Measurements from ENCODE around the gene B4GALNT3. TPM values are rescaled to one million over a fixed set of nuclear protein-coding genes. Genes with fewer than 3 reads are reported as not detected.
A peak's percentile ranks its signal among the peaks of the same experiment; 100 is the strongest.

The B4GALNT3 gene
- total RNA-seq, 4 donors from 2014 or later, result 7.9 to 14.1 (median 9.8) TPM

DNA sequence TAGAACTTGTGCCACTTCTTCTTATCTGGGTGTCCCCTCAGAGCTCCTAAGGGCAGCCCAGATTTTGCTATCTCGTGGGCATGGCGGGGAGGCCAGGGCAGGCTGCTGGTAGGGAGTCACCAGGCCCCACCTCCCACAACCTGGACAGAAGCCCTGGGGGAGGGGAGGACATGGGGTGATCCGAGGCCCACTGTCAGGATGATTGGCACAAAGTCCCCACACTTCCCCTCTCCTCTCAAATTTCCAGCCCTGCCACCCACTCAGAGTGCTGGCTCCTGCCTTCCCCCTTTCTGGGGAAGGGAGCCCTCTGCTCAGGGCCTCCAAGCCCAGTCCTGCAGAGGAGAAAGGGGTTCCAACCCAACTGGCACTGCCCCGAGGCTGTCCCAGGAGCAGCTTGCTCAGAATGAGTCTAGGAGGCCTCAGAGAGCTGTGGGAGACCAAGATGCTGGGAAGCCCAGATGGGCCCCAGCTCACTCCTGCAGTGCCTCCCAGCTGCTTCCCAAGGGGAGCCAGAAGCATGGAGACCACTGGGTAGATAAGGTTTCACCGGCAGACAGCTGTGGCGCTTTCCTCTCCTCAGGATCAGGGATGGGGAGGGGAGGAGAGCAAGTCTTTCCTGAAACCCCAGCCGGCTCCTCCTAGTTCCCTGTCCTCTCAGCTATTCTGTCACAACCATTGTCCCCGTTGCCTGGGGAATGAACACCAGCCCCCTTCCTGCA is 82.8 kb downstream of the B4GALNT3 start:
- no peak for DNase-seq (ENCODE audit: low spot score in 2 of 2)
- WGBS, 2 donors, result 49 to 53% methylated on average over 7 to 8 of the region's 8 CpGs

DNA sequence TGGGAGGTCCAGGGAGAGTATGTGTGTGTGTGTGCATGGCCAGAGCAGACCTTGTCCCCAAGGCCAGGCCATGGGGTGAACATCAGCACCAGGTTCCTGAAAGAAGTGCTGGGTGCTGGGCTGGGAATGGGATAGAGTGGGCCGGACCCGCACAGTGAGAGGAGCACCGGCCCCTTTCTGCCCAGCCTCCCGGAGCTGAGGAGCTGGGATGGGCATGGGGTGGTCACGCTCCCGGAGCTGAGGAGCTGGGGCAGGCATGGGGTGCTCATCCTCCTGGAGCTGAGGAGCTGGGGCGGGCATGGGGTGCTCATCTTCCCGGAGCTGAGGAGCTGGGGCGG is 83.3 kb downstream of the B4GALNT3 start:
- H3K27ac ChIP-seq, result peak overlapping the region; percentile 60 to 91 (median 84)
- H3K9me3 ChIP-seq, result no peaks in the 10 kb centered on the region
- H3K27me3 ChIP-seq, result peaks cover 0 to 3% of the 10 kb centered on the region in 2 donors
- no peaks in the 10 kb centered on the region for H3K36me3 ChIP-seq
- no peak overlapping the region for H3K4me3 ChIP-seq
- no peak for DNase-seq (ENCODE audit: low spot score in 2 of 2)
- WGBS, 2 donors, result 84 to 91% methylated on average over 4 to 7 of the region's 9 CpGs
- TF ChIP-seq POLR2A (IDR thresholded peaks at IDR 0.05), result no peak
- TF ChIP-seq, protein P1, sequence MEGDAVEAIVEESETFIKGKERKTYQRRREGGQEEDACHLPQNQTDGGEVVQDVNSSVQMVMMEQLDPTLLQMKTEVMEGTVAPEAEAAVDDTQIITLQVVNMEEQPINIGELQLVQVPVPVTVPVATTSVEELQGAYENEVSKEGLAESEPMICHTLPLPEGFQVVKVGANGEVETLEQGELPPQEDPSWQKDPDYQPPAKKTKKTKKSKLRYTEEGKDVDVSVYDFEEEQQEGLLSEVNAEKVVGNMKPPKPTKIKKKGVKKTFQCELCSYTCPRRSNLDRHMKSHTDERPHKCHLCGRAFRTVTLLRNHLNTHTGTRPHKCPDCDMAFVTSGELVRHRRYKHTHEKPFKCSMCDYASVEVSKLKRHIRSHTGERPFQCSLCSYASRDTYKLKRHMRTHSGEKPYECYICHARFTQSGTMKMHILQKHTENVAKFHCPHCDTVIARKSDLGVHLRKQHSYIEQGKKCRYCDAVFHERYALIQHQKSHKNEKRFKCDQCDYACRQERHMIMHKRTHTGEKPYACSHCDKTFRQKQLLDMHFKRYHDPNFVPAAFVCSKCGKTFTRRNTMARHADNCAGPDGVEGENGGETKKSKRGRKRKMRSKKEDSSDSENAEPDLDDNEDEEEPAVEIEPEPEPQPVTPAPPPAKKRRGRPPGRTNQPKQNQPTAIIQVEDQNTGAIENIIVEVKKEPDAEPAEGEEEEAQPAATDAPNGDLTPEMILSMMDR (IDR thresholded peaks at IDR 0.05), result no peak
- no peak for TF ChIP-seq EP300 (IDR thresholded peaks at IDR 0.05)
- peaks cover 0 to 64% (median 32%) of the 10 kb centered on the region in 4 donors for H3K4me1 ChIP-seq

More for the DNA sequence above, 82.8 kb downstream of the B4GALNT3 start:
- no peak overlapping the region for H3K4me3 ChIP-seq
- TF ChIP-seq EP300 (IDR thresholded peaks at IDR 0.05), result no peak
- TF ChIP-seq, protein P1 (IDR thresholded peaks at IDR 0.05), result no peak
- TF ChIP-seq POLR2A (IDR thresholded peaks at IDR 0.05), result no peak
- peaks cover 0 to 62% (median 32%) of the 10 kb centered on the region in 4 donors for H3K4me1 ChIP-seq
- peak overlapping the region; percentile 60 to 91 (median 84) for H3K27ac ChIP-seq
- no peaks in the 10 kb centered on the region for H3K36me3 ChIP-seq
- H3K9me3 ChIP-seq, result no peaks in the 10 kb centered on the region
- peaks cover 0 to 3% of the 10 kb centered on the region in 2 donors for H3K27me3 ChIP-seq

DNA sequence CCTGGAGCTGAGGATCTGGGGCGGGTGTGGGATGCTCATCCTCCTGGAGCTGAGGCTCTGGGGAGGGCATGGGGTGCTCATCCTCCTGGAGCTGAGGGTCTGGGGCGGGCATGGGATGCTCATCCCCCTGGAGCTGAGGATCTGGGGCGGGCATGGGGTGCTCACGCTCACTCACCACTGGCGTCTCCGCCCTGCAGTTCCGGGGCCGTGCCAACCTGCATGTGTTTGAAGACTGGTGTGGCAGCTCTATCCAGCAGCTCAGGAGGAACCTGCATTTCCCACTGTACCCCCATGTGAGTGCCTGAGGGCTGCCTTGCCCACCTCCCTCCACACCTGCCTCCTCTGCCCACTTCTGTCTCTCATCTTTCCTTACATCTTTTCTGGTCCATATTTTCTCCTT is 84.4 kb downstream of the B4GALNT3 start:
- peaks cover 0 to 3% of the 10 kb centered on the region in 2 donors for H3K27me3 ChIP-seq
- DNase-seq (ENCODE audit: low spot score in 2 of 2), result no peak
- TF ChIP-seq, protein P1 (IDR thresholded peaks at IDR 0.05), result no peak
- TF ChIP-seq EP300 (IDR thresholded peaks at IDR 0.05) (no peak), POLR2A (IDR thresholded peaks at IDR 0.05) (no peak)
- no peak overlapping the region for H3K4me3 ChIP-seq
- H3K9me3 ChIP-seq, result no peaks in the 10 kb centered on the region
- WGBS, 2 donors, result 95 to 98% methylated on average over 8 of the region's 8 CpGs
- no peaks in the 10 kb centered on the region for H3K36me3 ChIP-seq
- H3K4me1 ChIP-seq, result peaks cover 0 to 54% (median 23%) of the 10 kb centered on the region in 4 donors
- peak overlapping the region in 1 of 4 donors; percentile 43 for H3K27ac ChIP-seq

DNA sequence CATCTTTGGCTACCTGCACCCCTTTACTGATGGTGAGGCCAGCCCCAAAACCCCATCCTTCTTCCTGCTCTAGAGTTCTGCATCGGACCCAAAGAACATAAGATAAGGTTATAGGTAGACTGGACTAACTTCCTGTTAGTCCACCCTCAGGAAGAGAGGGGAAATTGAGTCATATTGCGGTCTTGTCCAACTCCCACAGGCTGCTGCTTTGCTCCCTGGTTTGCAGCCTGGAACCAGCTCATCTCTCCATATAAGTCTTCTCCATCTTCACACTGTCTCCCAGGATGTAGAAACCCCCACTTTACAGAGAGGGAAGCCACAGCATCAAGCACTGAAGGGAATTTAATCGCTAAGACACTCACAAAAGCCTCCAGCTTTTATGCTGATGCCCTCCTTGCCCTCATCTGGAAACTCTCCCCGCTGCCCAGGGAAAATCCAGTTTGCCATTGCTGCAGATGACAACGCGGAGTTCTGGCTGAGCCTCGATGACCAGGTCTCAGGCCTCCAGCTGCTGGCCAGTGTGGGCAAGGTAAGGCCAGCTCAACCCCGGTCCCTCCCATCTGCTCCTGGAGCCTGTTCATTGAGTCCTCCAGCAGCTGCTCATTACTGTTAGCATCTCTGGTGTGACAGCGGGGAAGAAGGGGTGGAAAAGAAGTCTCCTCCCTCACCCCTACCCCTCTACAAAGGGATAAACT is 85.3 kb downstream of the B4GALNT3 start:
- Histone ChIP-seq H3K27me3 (peaks cover 0 to 3% of the 10 kb centered on the region in 2 donors), H3K36me3 (peaks cover 0 to 8% (median 0%) of the 10 kb centered on the region in 3 donors), H3K9me3 (no peaks in the 10 kb centered on the region), H3K4me1 (peaks cover 0 to 47% (median 18%) of the 10 kb centered on the region in 4 donors), H3K27ac (peak overlapping the region in 2 of 4 donors; percentile 17 to 52), H3K4me3 (no peak overlapping the region)
- 72 to 82% methylated on average over 9 of the region's 9 CpGs for WGBS, 2 donors
- no peak for TF ChIP-seq EP300 (IDR thresholded peaks at IDR 0.05)
- no peak for TF ChIP-seq POLR2A (IDR thresholded peaks at IDR 0.05)
- TF ChIP-seq, protein P1 (IDR thresholded peaks at IDR 0.05), result no peak
- DNase-seq (ENCODE audit: low spot score in 2 of 2), result no peak

DNA sequence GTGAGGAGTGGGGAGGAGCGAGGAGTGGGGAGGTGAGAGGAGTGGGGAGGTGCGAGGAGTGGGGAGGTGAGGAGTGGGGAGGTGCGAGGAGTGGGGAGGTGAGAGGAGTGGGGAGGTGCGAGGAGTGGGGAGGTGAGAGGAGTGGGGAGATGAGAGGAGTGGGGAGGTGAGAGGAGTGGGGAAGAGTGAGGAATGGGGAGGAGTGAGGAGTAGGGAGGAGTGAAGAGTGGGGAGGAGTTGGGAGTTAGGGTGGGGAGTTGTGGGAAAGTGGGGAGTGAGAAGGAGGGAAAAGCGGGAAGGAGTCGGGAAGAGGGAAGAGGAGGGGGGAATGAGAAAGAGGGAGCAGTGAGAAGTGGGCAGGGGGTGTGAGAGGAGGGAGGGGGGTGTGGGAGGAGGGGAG is 86.1 kb downstream of the B4GALNT3 start:
- no peak for TF ChIP-seq POLR2A (IDR thresholded peaks at IDR 0.05)
- no peak for TF ChIP-seq EP300 (IDR thresholded peaks at IDR 0.05)
- TF ChIP-seq, protein P1 (IDR thresholded peaks at IDR 0.05), result no peak
- no peak overlapping the region for H3K4me3 ChIP-seq

More for the DNA sequence above, 86.1 kb downstream of the B4GALNT3 start:
- H3K36me3 ChIP-seq, result peaks cover 0 to 16% (median 0%) of the 10 kb centered on the region in 3 donors
- WGBS, 2 donors, result 67 to 80% methylated on average over 5 to 6 of the region's 6 CpGs
- H3K27me3 ChIP-seq, result peaks cover 0 to 3% of the 10 kb centered on the region in 2 donors
- no peak for DNase-seq (ENCODE audit: low spot score in 2 of 2)
- H3K27ac ChIP-seq, result peak overlapping the region in 2 of 4 donors; percentile 10 to 84
- H3K9me3 ChIP-seq, result no peaks in the 10 kb centered on the region
- H3K4me1 ChIP-seq, result peaks cover 0 to 41% (median 15%) of the 10 kb centered on the region in 4 donors

Measured in tibial nerve (tissue), 4 donors.